GM18861 (cell line): Measurements from ENCODE around the gene UPB1.

Experiments
- ATAC-seq: cut with Tn5 transposase; IDR thresholded peaks from one replicate; pipeline ENCODE4 v1.9.1; 2021; ENCODE audit not compliant: unreplicated experiment

Gene UPB1

DNA sequence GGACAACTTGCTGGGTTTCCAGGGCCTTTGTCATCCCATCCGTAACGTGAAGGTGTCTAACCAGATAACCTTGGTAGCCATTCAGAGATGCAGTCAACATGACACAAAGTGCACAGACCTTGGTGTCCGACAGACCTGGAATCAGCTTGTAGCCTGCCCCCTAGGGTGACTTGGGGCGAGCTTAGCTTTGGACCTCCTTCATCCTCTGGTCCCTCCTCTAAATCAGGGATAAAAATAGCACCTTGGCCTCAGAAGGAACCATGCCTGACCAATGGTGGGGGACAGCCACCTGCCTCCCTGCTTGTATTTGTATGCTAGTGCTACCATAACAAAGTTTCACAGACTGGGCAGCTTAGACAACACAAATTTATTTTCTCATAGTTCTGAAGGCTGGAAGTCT lies 64.3 kb downstream of the UPB1 start:
- no peak for ATAC-seq

DNA sequence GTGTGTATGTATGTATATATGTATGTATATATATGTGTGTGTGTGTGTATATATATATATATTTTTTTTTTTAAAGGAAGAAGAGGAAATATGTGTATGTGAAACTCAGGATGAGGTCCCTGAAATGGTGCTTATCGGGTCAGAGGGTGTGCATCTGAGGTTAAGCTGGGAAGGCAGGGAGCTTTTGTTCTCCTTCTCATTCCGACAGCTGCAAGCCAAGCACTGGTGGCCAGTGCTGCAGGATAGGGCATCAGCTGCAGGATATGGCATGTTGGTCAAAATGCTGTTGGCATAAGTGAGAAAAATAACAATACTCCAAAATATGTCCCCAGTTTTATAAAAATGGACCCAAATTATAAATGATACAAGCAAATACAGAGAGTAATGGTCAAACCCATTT lies 68.1 kb downstream of the UPB1 start:
- ATAC-seq: no peak

DNA sequence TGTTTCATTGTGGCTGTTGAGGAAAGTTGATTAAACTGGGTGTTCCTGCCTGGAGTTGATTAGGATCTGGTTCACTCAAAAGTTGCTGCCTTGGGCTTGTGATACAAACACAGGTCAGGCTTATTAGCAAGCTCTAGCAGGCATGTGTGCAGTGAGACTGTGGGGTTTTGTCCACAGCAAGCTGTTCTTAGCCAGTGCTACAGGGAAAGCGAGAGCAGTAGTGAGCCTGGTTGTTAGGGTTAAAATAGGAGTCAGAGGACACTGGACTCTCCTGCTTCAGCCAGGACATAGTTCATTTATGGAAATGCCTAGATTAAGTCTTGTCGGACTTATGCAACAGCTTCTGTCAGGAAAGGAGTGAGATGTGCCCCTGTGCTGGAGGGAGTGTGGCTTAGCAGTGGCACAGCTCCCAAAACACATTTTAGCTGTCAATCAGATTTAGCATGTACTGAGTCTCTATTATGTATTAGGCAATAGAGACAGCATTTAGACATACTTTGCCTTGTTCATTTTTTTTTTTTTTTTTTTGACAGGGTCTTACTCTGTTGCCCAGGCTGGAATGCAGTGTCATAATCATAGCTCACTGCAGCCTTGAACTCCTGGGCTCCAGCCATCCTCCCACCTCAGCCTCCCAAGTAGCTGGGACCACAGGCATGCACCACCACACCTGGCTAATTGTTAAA lies 69.4 kb downstream of the UPB1 start:
- no peak for ATAC-seq

DNA sequence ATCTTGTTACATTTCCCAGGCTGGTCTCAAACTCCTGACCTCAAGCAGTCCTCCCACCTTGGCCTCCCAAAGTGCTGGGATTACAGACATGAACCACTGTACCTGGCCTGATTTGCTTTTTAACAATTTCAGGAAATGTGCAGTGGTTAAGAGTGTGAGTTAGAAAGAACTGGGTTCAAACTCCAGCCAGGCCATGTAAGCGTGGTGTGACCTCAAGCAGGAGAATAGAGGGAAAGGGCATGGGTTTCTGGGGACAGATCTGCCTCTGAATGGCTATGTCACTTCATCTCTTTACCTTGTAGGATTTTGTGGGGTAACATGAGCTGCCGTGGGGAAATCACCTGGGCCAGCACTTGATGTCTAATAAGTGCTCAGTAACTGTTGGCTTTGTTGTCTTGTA lies 69.9 kb downstream of the UPB1 start:
- no peak for ATAC-seq

DNA sequence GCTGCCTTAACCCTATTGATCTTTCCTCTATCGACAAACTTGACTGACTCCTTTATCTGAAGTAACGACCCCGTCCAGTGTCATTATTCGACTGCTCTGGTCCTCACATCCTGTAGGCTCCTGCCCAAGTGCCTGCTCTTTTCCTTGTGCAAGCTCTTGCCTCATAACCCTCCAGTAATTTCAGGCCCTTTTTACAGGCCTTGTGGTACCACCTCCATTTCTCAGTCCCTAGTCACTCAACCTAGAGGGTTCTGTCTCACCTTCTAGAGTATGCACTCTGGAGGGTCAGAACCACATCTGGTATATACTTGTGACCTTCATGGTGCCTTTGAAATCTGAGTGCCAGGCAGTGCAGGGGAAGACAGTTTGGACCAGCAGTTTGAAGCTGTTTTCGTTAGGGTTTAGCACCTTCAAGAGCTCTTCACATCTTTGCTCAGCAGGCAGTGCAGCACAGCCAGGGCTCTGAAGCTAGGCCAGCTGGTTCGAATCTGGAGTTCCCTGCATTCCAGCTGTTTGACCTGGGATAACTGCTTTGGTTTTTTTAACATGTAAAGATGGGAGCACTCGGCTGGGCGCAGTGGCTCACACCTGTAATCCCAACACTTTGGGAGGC lies 71.9 kb downstream of the UPB1 start:
- no peak for ATAC-seq

DNA sequence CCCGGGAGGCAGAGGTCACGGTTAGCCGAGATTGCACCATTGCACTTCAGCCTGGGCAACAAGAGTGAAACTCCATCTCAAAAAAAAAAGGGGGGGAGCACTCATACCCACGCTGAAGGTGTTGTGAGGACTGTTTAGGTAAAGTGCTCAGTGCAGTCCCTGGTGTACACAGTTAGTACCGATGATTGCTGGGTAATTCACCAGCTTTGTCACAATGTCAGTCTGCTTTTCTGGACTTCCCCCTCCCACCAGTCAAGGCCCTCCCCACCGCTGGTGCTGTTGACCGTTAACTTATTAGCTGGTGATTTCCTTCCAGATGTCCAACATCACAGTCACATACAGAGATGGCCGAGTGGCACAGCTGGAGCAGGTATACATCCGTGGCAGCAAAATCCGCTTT lies 72.5 kb downstream of the UPB1 start:
- ATAC-seq: peak; percentile 52

GRCh38 chr22:24571266-24571665 lies 76.1 kb downstream of the UPB1 start:
- ATAC-seq: no peak

DNA sequence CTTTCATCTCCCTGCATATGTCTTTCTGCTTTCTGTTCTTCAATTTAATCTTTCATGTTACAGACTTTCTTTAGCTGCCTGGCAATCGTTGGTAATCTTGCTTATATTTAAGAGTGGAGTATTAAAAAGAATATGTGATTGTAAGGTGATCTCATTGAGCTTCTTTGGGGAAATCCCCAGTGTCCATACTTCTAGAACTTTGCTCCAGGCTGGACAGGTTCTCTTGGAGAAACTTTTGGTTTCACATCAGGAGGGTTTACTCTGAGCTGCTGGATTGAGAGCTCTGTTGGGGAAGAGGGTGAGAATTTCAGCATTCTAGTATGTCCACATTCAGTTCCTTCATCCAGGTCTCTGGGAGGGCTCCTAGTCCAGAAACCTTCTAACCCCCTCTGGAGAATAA lies 81.6 kb downstream of the UPB1 start:
- no peak for ATAC-seq
